ENCODE results near the gene STX2. TPM values are rescaled to one million over a fixed set of nuclear protein-coding genes. Genes with fewer than 3 reads are reported as not detected.

The STX2 gene
- polyA plus RNA-seq, 1 donor from 2014 or later: 67.0 TPM

DNA sequence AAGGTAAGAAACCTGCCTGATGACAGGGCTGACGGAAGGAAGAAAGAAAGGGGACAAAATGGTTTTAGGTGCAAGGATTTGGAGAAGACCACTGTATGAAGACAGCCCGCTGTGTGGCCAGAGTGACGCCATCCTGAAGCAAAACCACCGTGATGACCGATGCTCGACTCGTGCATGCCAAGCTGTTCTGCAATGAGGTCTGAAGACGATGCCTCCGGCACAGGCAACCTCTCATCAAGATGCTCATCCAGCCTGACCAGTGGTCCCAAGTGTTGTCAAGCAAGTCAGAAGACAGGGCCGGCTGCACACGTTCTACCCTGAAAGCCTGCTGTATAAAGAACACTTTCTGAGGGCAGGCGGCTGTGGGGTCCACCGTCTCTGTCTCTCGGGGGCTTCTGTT, 34.8 kb downstream of the STX2 start:
- Histone ChIP-seq H3K9me3 (ENCODE audit: low read length) (no peaks in the 10 kb centered on the region), H3K27me3 (ENCODE audit: insufficient read depth, low read depth, low read length) (no peaks in the 10 kb centered on the region), H2AFZ (ENCODE audit: low read depth, low read length) (no peak overlapping the region), H3K27ac (ENCODE audit: low read length) (no peak overlapping the region), H3F3A (ENCODE audit: insufficient read depth, low read length, poor library complexity, severe bottlenecking) (no peaks in the 10 kb centered on the region), H3K9me2 (ENCODE audit: insufficient read depth, low read length) (no peaks in the 10 kb centered on the region), H3K4me2 (ENCODE audit: low read length) (no peak overlapping the region), H3K9ac (ENCODE audit: low read length) (no peak overlapping the region), H4K20me1 (ENCODE audit: insufficient read depth) (no peaks in the 10 kb centered on the region), H3K4me3 (ENCODE audit: low read length) (no peak overlapping the region), H3K36me3 (ENCODE audit: insufficient read depth, low read length) (peaks cover 23% of the 10 kb centered on the region), H3K79me2 (replicated peaks; ENCODE audit: insufficient read depth, low read length) (peaks cover 3% of the 10 kb centered on the region)
- TF ChIP-seq, protein P1, sequence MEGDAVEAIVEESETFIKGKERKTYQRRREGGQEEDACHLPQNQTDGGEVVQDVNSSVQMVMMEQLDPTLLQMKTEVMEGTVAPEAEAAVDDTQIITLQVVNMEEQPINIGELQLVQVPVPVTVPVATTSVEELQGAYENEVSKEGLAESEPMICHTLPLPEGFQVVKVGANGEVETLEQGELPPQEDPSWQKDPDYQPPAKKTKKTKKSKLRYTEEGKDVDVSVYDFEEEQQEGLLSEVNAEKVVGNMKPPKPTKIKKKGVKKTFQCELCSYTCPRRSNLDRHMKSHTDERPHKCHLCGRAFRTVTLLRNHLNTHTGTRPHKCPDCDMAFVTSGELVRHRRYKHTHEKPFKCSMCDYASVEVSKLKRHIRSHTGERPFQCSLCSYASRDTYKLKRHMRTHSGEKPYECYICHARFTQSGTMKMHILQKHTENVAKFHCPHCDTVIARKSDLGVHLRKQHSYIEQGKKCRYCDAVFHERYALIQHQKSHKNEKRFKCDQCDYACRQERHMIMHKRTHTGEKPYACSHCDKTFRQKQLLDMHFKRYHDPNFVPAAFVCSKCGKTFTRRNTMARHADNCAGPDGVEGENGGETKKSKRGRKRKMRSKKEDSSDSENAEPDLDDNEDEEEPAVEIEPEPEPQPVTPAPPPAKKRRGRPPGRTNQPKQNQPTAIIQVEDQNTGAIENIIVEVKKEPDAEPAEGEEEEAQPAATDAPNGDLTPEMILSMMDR (IDR thresholded peaks at IDR 0.05; ENCODE audit: poor library complexity, severe bottlenecking): no peak
- TF ChIP-seq SMC3 (conservative IDR thresholded peaks at IDR 0.05; ENCODE audit: poor library complexity) (no peak), RAD21 (conservative IDR thresholded peaks at IDR 0.05) (no peak), POLR2AphosphoS5 (IDR thresholded peaks at IDR 0.05) (no peak), EP300 (conservative IDR thresholded peaks at IDR 0.05; ENCODE audit: poor library complexity, severe bottlenecking) (no peak), EZH2 (IDR thresholded peaks at IDR 0.05; ENCODE audit: borderline replicate concordance, insufficient read depth, low read length, poor library complexity, severe bottlenecking) (no peak), MXI1 (conservative IDR thresholded peaks at IDR 0.05; ENCODE audit: poor library complexity, severe bottlenecking) (no peak), TAF1 (IDR thresholded peaks at IDR 0.05; ENCODE audit: low read depth) (no peak)
- TF ChIP-seq, protein P2, sequence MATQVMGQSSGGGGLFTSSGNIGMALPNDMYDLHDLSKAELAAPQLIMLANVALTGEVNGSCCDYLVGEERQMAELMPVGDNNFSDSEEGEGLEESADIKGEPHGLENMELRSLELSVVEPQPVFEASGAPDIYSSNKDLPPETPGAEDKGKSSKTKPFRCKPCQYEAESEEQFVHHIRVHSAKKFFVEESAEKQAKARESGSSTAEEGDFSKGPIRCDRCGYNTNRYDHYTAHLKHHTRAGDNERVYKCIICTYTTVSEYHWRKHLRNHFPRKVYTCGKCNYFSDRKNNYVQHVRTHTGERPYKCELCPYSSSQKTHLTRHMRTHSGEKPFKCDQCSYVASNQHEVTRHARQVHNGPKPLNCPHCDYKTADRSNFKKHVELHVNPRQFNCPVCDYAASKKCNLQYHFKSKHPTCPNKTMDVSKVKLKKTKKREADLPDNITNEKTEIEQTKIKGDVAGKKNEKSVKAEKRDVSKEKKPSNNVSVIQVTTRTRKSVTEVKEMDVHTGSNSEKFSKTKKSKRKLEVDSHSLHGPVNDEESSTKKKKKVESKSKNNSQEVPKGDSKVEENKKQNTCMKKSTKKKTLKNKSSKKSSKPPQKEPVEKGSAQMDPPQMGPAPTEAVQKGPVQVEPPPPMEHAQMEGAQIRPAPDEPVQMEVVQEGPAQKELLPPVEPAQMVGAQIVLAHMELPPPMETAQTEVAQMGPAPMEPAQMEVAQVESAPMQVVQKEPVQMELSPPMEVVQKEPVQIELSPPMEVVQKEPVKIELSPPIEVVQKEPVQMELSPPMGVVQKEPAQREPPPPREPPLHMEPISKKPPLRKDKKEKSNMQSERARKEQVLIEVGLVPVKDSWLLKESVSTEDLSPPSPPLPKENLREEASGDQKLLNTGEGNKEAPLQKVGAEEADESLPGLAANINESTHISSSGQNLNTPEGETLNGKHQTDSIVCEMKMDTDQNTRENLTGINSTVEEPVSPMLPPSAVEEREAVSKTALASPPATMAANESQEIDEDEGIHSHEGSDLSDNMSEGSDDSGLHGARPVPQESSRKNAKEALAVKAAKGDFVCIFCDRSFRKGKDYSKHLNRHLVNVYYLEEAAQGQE (IDR thresholded peaks at IDR 0.05; ENCODE audit: borderline replicate concordance): no peak

DNA sequence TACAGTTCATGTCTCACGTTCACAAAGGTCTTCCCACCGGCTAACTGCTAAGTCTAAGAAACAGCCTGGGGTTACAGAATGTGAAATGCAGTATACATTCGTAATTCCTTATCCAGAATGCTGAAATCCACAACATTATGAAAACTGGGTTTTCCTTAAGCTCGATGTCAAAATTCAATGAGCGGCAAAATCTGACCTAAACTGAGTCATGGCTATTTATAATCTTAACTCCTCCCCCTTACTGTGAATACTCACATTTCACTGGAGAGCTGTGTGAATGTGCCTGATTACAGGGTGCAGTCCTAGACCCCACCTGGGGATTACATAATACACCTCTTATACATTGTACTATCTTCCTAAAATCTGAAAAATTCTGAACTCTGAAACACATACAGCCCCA, 35.3 kb downstream of the STX2 start:
- H3K4me2 ChIP-seq (ENCODE audit: low read length): no peak overlapping the region
- TF ChIP-seq, protein P2 (IDR thresholded peaks at IDR 0.05; ENCODE audit: borderline replicate concordance): no peak
- no peak for TF ChIP-seq EP300 (conservative IDR thresholded peaks at IDR 0.05; ENCODE audit: poor library complexity, severe bottlenecking)
- TF ChIP-seq POLR2AphosphoS5 (IDR thresholded peaks at IDR 0.05): no peak
- H4K20me1 ChIP-seq (ENCODE audit: insufficient read depth): no peaks in the 10 kb centered on the region
- no peaks in the 10 kb centered on the region for H3K27me3 ChIP-seq (ENCODE audit: insufficient read depth, low read depth, low read length)
- H3K4me3 ChIP-seq (ENCODE audit: low read length): no peak overlapping the region
- H3K9me2 ChIP-seq (ENCODE audit: insufficient read depth, low read length): no peaks in the 10 kb centered on the region
- no peaks in the 10 kb centered on the region for H3K79me2 ChIP-seq (replicated peaks; ENCODE audit: insufficient read depth, low read length)
- H3F3A ChIP-seq (ENCODE audit: insufficient read depth, low read length, poor library complexity, severe bottlenecking): no peaks in the 10 kb centered on the region
- peaks cover 23% of the 10 kb centered on the region for H3K36me3 ChIP-seq (ENCODE audit: insufficient read depth, low read length)
- H3K27ac ChIP-seq (ENCODE audit: low read length): no peak overlapping the region
- H3K9me3 ChIP-seq (ENCODE audit: low read length): no peaks in the 10 kb centered on the region
- no peak overlapping the region for H3K9ac ChIP-seq (ENCODE audit: low read length)
- H2AFZ ChIP-seq (ENCODE audit: low read depth, low read length): no peak overlapping the region
